Stimulated activated naive CD8-positive, alpha-beta T cell treated with anti-CD3 and anti-CD28 coated beads, Interleukin-15, Interleukin-2, amounts not matched to agents 100 ng/mL and 50 ng/mL, for 24 hours (primary cell): ENCODE data around the gene CUL4B.
"Not testable (repeated sequence)": the region's sequence is repeated elsewhere in the genome, so short reads cannot be mapped to it uniquely, and the experiment has no call there.

Source experiments
- H3K27ac Mint-ChIP-seq: one replicate; pipeline ENCODE4 v1.8.0; 2021; ENCODE audit warnings: mild to moderate bottlenecking, mixed read lengths
- H3K27me3 Mint-ChIP-seq: one replicate; pipeline ENCODE4 v1.8.0; 2021; ENCODE audit warnings: mixed read lengths
- H3K36me3 Mint-ChIP-seq: one replicate; pipeline ENCODE4 v1.8.0; 2021; ENCODE audit warnings: low read depth, mixed read lengths
- H3K4me1 Mint-ChIP-seq: one replicate; pipeline ENCODE4 v1.8.0; 2021; ENCODE audit warnings: low read depth, mixed read lengths
- H3K4me3 Mint-ChIP-seq: one replicate; pipeline ENCODE4 v1.8.0; 2021; ENCODE audit warnings: mild to moderate bottlenecking, mixed read lengths
- H3K9me3 Mint-ChIP-seq: one replicate; pipeline ENCODE4 v1.8.0; 2021; ENCODE audit warnings: mixed read lengths

CUL4B gene

GRCh38 chrX:120559804-120560203 is 958 bp downstream of the CUL4B start:
- no peaks in the 10 kb centered on the region for H3K27me3 Mint-ChIP-seq
- H3K9me3 Mint-ChIP-seq, result no peaks in the 10 kb centered on the region
- peak overlapping the region; percentile 94 for H3K4me3 Mint-ChIP-seq
- H3K4me1 Mint-ChIP-seq, result peaks cover 38% of the 10 kb centered on the region
- H3K36me3 Mint-ChIP-seq, result peaks cover 6% of the 10 kb centered on the region
- peak overlapping the region; percentile 94 for H3K27ac Mint-ChIP-seq

- Mint-ChIP-seq H3K27me3 (no peaks in the 10 kb centered on the region), H3K27ac (no peak overlapping the region), H3K36me3 (peaks cover 6% of the 10 kb centered on the region), H3K4me1 (peaks cover 37% of the 10 kb centered on the region), H3K9me3 (no peaks in the 10 kb centered on the region), H3K4me3 (no peak overlapping the region)
These were observed 4.5 kb downstream of the CUL4B start for GRCh38 chrX:120556251-120556650.

DNA sequence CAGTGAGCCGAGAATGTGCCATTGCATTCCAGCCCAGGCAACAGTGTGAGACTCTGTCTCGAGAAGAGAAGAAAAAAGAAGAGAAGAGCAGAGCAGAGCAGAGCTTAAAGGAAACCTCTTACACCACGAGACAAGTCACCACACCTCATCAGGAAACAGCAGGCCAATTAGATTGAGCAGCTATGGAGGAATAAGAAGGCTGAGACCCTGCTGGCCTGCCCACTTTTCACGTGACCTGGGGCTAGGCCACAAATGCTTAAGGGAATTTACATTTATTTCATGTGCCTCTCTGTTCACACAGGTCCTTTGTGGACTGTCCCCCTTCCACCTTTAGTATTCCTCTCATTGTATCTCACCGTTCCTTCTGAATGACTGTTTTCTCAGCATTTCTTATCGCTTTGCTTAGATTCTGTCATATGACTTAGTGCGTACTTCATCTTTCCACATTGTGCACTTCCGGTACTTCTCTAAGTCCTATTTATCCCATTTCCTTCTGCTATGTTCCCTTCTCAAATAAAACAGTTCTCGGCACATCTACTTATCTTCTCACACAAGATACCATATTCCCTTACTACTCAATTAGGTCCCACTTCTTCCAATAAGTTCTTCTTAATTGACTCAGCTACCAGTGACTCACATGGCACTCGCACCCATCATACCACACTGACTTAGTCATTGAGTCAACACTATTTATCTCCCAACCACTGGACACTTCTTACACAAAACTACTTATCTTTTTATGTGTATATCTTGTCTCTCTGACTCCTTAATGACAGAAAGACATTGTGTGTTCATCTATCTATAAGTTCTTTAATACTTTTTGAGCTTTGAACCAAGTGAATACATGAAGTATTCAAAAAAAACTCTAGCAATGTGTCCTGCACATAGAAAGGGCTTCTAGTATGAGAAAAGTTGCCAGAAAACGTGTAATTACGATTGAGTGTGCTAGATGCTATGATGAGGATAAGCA is 11.0 kb downstream of the CUL4B start:
- Mint-ChIP-seq H3K27ac (peak overlapping the region; percentile 88), H3K4me1 (peaks cover 27% of the 10 kb centered on the region), H3K4me3 (peak overlapping the region; percentile 29), H3K27me3 (no peaks in the 10 kb centered on the region), H3K36me3 (peaks cover 20% of the 10 kb centered on the region), H3K9me3 (no peaks in the 10 kb centered on the region)

GRCh38 chrX:120536061-120536460 is 24.7 kb downstream of the CUL4B start:
- Mint-ChIP-seq H3K9me3 (no peaks in the 10 kb centered on the region), H3K4me3 (no peak overlapping the region), H3K36me3 (peaks cover 19% of the 10 kb centered on the region), H3K4me1 (peaks cover 5% of the 10 kb centered on the region), H3K27ac (no peak overlapping the region), H3K27me3 (no peaks in the 10 kb centered on the region)

DNA sequence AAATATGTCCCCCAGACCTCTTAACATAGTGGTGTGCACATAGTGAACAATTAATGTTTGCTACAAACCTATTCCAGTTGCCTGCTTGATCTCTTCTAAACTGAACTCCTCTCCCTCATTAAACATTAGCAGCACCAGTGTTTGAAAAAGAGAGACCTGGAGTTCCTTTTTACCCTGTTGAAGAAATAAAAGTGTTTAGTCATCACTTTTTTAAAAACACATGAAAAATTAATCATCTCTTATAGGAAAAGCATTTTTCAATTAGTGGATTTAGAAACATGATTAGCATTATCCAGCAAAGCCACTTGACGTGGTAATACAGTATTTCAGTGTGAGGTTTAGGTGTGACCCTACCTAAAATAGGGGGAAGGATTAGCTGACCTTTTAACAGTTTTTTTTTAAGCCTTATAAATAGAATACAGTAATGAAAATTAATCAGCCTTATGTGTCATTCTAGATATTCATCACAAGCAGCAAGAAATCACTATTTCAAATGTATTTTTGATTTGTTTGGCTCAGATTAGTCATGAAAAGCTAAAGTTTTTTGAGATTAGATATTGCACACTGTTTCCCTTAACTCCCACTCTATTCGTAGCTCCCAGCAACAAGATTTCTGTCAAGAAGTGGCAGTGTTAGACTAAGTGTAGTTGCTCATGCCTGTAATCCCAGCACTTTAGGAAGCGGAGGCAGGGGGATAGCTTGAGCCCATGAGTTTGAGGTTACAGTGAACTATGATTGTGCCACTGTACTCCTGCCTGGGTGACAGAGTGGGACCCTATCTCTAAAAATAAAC is 26.2 kb downstream of the CUL4B start:
- Mint-ChIP-seq H3K4me3 (no peak overlapping the region), H3K27ac (no peak overlapping the region), H3K36me3 (peaks cover 15% of the 10 kb centered on the region)

DNA sequence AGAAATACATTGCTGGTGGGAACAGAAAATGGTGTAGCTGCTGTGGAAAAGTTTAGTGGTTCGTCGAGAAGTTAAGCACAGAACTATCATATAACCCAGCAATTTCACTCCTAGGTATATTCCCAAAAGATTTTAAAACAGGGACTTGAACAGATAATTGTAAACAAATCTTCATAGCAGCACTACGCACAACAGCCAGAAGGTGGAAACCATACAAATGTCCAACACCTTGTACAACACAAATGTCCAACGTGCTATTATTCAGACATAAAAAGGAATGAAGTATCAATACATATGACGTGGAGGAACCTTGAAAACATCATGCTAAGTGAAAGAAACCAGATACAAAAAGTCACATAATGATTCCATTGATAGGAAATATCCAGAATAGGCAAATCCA is 37.9 kb downstream of the CUL4B start:
- Mint-ChIP-seq H3K4me1 (no peaks in the 10 kb centered on the region), H3K36me3 (peaks cover 21% of the 10 kb centered on the region), H3K4me3 (no peak overlapping the region), H3K27ac (no peak overlapping the region), H3K9me3 (no peaks in the 10 kb centered on the region), H3K27me3 (no peaks in the 10 kb centered on the region)

More for the DNA sequence above, 26.2 kb downstream of the CUL4B start:
- Mint-ChIP-seq H3K9me3 (no peaks in the 10 kb centered on the region), H3K27me3 (no peaks in the 10 kb centered on the region), H3K4me1 (peaks cover 5% of the 10 kb centered on the region)

DNA sequence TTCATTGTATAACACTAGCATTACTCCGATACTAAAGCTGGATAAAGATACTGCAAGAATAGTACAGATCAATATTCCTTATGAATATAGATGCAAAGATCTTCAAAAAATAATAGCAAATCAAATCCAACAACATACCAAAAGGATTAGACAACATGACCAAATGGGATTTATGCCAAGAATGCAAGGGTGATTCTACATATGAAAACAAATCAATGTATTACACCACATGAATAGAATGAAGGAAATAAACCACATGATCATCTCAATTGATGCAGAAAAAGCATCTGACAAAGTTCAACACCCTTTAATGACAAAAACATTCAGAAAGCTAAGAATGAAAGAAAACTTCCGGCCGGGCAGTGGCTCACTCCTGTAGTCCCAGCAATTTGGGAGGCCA is 42.8 kb downstream of the CUL4B start:
- Mint-ChIP-seq H3K27me3 (no peaks in the 10 kb centered on the region), H3K36me3 (no peaks in the 10 kb centered on the region), H3K27ac (no peak overlapping the region), H3K4me3 (no peak overlapping the region), H3K4me1 (no peaks in the 10 kb centered on the region), H3K9me3 (no peaks in the 10 kb centered on the region)

GRCh38 chrX:120514236-120514635 is 46.5 kb downstream of the CUL4B start:
- Mint-ChIP-seq H3K4me3 (no peak overlapping the region), H3K9me3 (no peaks in the 10 kb centered on the region), H3K36me3 (no peaks in the 10 kb centered on the region), H3K27ac (no peak overlapping the region), H3K27me3 (no peaks in the 10 kb centered on the region), H3K4me1 (no peaks in the 10 kb centered on the region)

GRCh38 chrX:120512627-120513026 is 48.1 kb downstream of the CUL4B start:
- Mint-ChIP-seq H3K27me3 (no peaks in the 10 kb centered on the region), H3K4me3 (no peak overlapping the region), H3K9me3 (no peaks in the 10 kb centered on the region), H3K4me1 (no peaks in the 10 kb centered on the region), H3K36me3 (no peaks in the 10 kb centered on the region), H3K27ac (no peak overlapping the region)

DNA sequence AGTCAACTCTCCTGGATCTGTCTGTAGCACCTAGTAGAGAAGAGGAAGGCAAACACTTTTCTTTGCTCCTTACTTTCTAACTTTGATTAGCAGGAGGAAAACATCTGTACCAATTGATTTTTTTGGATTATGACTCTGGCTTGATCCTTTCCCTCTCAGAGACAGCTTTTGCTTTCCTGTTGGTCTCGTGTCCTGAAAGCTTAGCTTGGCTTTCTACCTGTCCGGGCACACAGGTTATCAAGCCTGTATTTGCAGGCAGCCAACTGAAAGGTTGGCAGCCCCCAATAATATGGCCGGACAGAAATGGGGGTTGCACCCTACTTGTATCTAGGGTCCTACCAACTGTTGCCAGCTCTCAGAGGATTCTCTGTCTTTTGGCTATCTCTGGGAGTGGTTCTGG is 48.5 kb downstream of the CUL4B start:
- no peaks in the 10 kb centered on the region for H3K4me1 Mint-ChIP-seq
- no peaks in the 10 kb centered on the region for H3K36me3 Mint-ChIP-seq
- H3K27ac Mint-ChIP-seq, result no peak overlapping the region

GRCh38 chrX:120504569-120504968 is 56.2 kb downstream of the CUL4B start:
- H3K27me3 Mint-ChIP-seq, result no peaks in the 10 kb centered on the region
- no peak overlapping the region for H3K27ac Mint-ChIP-seq
- H3K4me1 Mint-ChIP-seq, result no peaks in the 10 kb centered on the region
- H3K9me3 Mint-ChIP-seq, result no peaks in the 10 kb centered on the region
- H3K36me3 Mint-ChIP-seq, result no peaks in the 10 kb centered on the region
- H3K4me3 Mint-ChIP-seq, result no peak overlapping the region

More for the DNA sequence above, 48.5 kb downstream of the CUL4B start:
- no peaks in the 10 kb centered on the region for H3K27me3 Mint-ChIP-seq
- no peaks in the 10 kb centered on the region for H3K9me3 Mint-ChIP-seq
- H3K4me3 Mint-ChIP-seq, result no peak overlapping the region

DNA sequence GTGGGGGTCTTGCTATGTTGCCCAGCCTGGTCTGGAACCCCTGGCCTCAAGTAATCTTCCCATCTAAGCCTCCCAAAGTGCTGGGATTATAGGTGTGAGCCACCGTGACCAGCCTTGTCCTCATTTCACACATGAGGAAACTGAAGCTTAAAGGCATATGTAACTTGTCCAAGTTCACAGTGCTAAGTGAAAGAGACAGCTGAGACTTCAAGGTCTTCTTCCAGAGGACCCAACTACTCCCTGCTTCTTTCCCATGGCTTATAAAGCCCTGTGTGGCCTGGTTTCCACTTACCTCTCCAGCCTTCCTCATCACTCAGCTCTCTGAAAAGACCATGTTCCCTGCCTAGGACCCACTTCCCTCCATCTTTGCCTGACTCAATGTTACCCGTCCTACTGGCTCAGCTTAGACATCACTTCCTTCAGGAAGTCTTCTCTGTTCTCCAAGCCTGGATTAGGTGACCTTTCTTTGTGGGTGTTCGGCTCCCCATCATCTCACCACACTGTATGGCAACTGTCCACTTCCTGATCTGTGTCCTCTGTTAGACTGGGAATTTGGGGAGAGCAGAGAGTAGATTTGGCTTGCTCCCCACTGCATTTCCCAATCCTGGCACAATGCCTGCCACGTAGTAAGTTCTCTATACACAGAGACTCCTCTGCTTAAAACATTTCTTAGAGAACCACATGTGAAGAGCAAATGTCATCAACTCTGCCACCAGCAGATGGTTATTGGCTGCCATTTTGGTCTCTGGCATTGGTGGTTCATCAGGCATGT is 61.3 kb downstream of the CUL4B start:
- H3K27me3 Mint-ChIP-seq, result no peaks in the 10 kb centered on the region
- no peak overlapping the region for H3K4me3 Mint-ChIP-seq
- no peaks in the 10 kb centered on the region for H3K9me3 Mint-ChIP-seq
- H3K36me3 Mint-ChIP-seq, result no peaks in the 10 kb centered on the region
- H3K4me1 Mint-ChIP-seq, result peaks cover 5% of the 10 kb centered on the region
- no peak overlapping the region for H3K27ac Mint-ChIP-seq

DNA sequence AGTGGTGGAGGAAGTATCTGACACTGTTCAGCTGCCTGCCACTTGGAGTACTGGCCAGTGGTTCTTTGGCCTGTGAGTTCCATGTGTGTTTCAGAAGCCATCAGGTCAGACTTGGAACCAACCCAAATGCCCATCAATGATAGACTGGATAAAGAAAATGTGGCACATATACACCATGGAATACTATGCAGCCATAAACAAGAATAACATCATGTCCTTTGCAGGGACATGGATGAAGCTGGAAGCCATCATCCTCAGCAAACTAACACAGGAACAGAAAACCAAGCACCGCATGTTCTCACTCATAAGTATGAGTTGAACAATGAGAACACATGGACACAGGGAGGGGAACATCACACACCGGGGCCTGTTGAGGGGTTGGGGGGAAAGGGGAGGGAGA is 70.6 kb downstream of the CUL4B start:
- not testable (repeated sequence) for H3K4me3 Mint-ChIP-seq, H3K36me3 Mint-ChIP-seq, H3K27me3 Mint-ChIP-seq, H3K9me3 Mint-ChIP-seq, H3K27ac Mint-ChIP-seq
- H3K4me1 Mint-ChIP-seq, result peaks cover 15% of the 10 kb centered on the region

- peaks cover 15% of the 10 kb centered on the region for H3K4me1 Mint-ChIP-seq
- H3K27ac Mint-ChIP-seq, result no peak overlapping the region
- H3K27me3 Mint-ChIP-seq, result no peaks in the 10 kb centered on the region
- no peak overlapping the region for H3K4me3 Mint-ChIP-seq
- no peaks in the 10 kb centered on the region for H3K36me3 Mint-ChIP-seq
- H3K9me3 Mint-ChIP-seq, result no peaks in the 10 kb centered on the region
These were observed 74.0 kb downstream of the CUL4B start for GRCh38 chrX:120486786-120487185.
